Prostate gland (tissue), 2 donors: ENCODE results near the gene EIF2D. TPM values are rescaled to one million over a fixed set of nuclear protein-coding genes. Genes with fewer than 3 reads are reported as not detected.
"Not testable (repeated sequence)": the region's sequence is repeated elsewhere in the genome, so short reads cannot be mapped to it uniquely, and the experiment has no call there.

Experiments
- DNase-seq: peaks from one replicate; pipeline ENCODE4 v3.0.0-alpha.2; 2019; ENCODE audit warnings: low spot score
- H3K27ac ChIP-seq, 2 donors: fragments of 200-600 bp; sonication (generic); 2 replicates each; pipeline ENCODE4 v1.5.1; 2017 to 2019
- H3K27me3 ChIP-seq: fragments of 200-600 bp; sonication (generic); replicated peaks from 2 replicates; pipeline ENCODE4 v1.5.1; 2019; ENCODE audit not compliant: insufficient read depth
- H3K36me3 ChIP-seq, 2 donors: fragments of 200-600 bp; sonication (generic); 1 replicate in 1 of 2; 2 replicates in 1 of 2; pipeline versions ENCODE4 v1.5.1 to v1.8.1; 2017 to 2019
- H3K4me1 ChIP-seq: fragments of 200-600 bp; sonication (generic); replicated peaks from 2 replicates; pipeline ENCODE4 v1.5.1; 2019
- H3K4me3 ChIP-seq, 2 donors: fragments of 200-600 bp; sonication (generic); 2 replicates each; pipeline ENCODE4 v1.5.1; 2017 to 2019
- H3K9me3 ChIP-seq: fragments of 200-600 bp; sonication (generic); 2 replicates; pipeline ENCODE4 v1.5.1; 2017
- CTCF ChIP-seq, 4 experiments: fragments of 200-600 bp in 2 of 4; fragments of 450-650 bp in 2 of 4; sonication (generic) in 2 of 4; IDR thresholded peaks; 1 replicate in 3 of 4; 2 replicates in 1 of 4; pipeline ENCODE4 v1.5.1; 2016 to 2019; ENCODE audit warnings: antibody characterized with exemption in 4 of 4, mild to moderate bottlenecking in 2 of 4, moderate library complexity in 2 of 4
- POLR2A ChIP-seq: fragments of 450-650 bp; IDR thresholded peaks from one replicate; pipeline ENCODE4 v1.6.1; 2016; ENCODE audit warnings: antibody characterized with exemption, mild to moderate bottlenecking
- POLR2AphosphoS5 ChIP-seq: sonication (generic); formaldehyde crosslinking; IDR thresholded peaks from one replicate; pipeline ENCODE4 v1.6.1; 2017; ENCODE audit warnings: antibody characterized with exemption
- WGBS: methylation state at CpG from one replicate; pipeline ENCODE4 v1.1.5; 2018; 5-methylcytosine and 5-hydroxymethylcytosine counted together
- intact Hi-C: fragments of 100-400 bp; cut with DNase I; formaldehyde crosslinking; loops from one replicate; pipeline ENCODE4 v1.14.2; 2022
- total RNA-seq, 2 donors: library from RNA; depleted of rRNA; stranded (reverse); fragments of >200 nt; gene quantifications; one replicate each; pipeline ENCODE4 v1.1.0, GENCODE V29; 2016

Gene EIF2D
- total RNA-seq, 2 donors from 2014 or later, result 42.8 to 60.2 TPM

- Histone ChIP-seq H3K4me3 (no peak overlapping the region), H3K27ac (no peak overlapping the region), H3K36me3 (no peaks in the 10 kb centered on the region), H3K27me3 (no peaks in the 10 kb centered on the region), H3K4me1 (no peaks in the 10 kb centered on the region), H3K9me3 (no peaks in the 10 kb centered on the region)
- no peak for DNase-seq
- TF ChIP-seq POLR2A, result no peak
- no peak for TF ChIP-seq CTCF (IDR thresholded peaks at IDR 0.05)
- TF ChIP-seq POLR2AphosphoS5, result no peak
- intact Hi-C loops, result no loop called here
Observed at GRCh38 chr1:206647224-206647623, 35.0 kb upstream of the EIF2D start.

DNA sequence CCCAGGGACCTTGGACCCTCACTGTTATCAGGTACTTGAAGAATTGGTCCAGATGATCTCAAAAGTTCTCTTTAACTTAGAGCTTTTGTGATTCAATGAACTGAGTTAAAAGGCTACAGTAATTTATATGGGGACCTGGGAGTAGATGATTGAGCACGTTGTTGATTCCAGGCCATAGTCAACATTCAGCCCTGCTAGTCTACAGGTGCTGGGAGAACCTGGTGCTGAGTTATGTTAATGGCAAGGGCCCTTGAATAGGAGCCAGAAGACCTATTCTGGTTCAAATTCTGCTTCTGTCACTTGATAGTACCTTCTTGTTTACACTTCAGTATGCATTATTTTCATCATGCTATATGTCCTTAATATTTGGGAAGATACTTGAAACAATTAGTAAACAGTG lies 34.2 kb upstream of the EIF2D start:
- TF ChIP-seq POLR2AphosphoS5 (no peak), POLR2A (no peak), CTCF (IDR thresholded peaks at IDR 0.05) (no peak)
- Histone ChIP-seq H3K36me3 (no peaks in the 10 kb centered on the region), H3K4me1 (no peaks in the 10 kb centered on the region), H3K27ac (no peak overlapping the region), H3K9me3 (no peaks in the 10 kb centered on the region), H3K27me3 (no peaks in the 10 kb centered on the region), H3K4me3 (no peak overlapping the region)
- no peak for DNase-seq
- WGBS, result 79% methylated on average over 1 of the region's 1 CpG
- intact Hi-C loops, result no loop called here

- H3K4me3 ChIP-seq, result no peak overlapping the region
- no peaks in the 10 kb centered on the region for H3K36me3 ChIP-seq
- intact Hi-C loops, result no loop called here
- H3K4me1 ChIP-seq, result no peaks in the 10 kb centered on the region
- no peaks in the 10 kb centered on the region for H3K27me3 ChIP-seq
- 87% methylated on average over 3 of the region's 3 CpGs for WGBS
- no peak overlapping the region for H3K27ac ChIP-seq
- no peak for DNase-seq
- TF ChIP-seq POLR2AphosphoS5, result no peak
- TF ChIP-seq POLR2A, result no peak
- TF ChIP-seq CTCF (IDR thresholded peaks at IDR 0.05), result no peak
- H3K9me3 ChIP-seq, result no peaks in the 10 kb centered on the region
Observed at GRCh38 chr1:206643118-206643698, 30.9 kb upstream of the EIF2D start.

- H3K36me3 ChIP-seq, H3K9me3 ChIP-seq, intact Hi-C loops, H3K4me1 ChIP-seq, H3K27me3 ChIP-seq, H3K4me3 ChIP-seq, DNase-seq, H3K27ac ChIP-seq: not testable (repeated sequence)
- 75% methylated on average over 2 of the region's 2 CpGs for WGBS
Observed at GRCh38 chr1:206642074-206642473, 29.8 kb upstream of the EIF2D start.

- Histone ChIP-seq H3K4me3 (no peak overlapping the region), H3K27ac (no peak overlapping the region), H3K9me3 (no peaks in the 10 kb centered on the region), H3K4me1 (peaks cover 5% of the 10 kb centered on the region), H3K36me3 (no peaks in the 10 kb centered on the region), H3K27me3 (no peaks in the 10 kb centered on the region)
- TF ChIP-seq CTCF (IDR thresholded peaks at IDR 0.05), result no peak
- TF ChIP-seq POLR2A, result no peak
- no peak for TF ChIP-seq POLR2AphosphoS5
- DNase-seq, result no peak
- intact Hi-C loops, result loop anchor here (10.0 kb wide), 2 partner anchors 77 to 167 kb away; no protein-coding TSS in a partner anchor
Observed at GRCh38 chr1:206637605-206638004, 25.3 kb upstream of the EIF2D start.
